ENCODE data around the gene RALGPS1.
"Not testable (repeated sequence)": the region's sequence is repeated elsewhere in the genome, so short reads cannot be mapped to it uniquely, and the experiment has no call there.

RALGPS1 gene

GRCh38 chr9:127140181-127140580 is 225.6 kb downstream of the RALGPS1 start:
- DNase-seq: no peak

DNA sequence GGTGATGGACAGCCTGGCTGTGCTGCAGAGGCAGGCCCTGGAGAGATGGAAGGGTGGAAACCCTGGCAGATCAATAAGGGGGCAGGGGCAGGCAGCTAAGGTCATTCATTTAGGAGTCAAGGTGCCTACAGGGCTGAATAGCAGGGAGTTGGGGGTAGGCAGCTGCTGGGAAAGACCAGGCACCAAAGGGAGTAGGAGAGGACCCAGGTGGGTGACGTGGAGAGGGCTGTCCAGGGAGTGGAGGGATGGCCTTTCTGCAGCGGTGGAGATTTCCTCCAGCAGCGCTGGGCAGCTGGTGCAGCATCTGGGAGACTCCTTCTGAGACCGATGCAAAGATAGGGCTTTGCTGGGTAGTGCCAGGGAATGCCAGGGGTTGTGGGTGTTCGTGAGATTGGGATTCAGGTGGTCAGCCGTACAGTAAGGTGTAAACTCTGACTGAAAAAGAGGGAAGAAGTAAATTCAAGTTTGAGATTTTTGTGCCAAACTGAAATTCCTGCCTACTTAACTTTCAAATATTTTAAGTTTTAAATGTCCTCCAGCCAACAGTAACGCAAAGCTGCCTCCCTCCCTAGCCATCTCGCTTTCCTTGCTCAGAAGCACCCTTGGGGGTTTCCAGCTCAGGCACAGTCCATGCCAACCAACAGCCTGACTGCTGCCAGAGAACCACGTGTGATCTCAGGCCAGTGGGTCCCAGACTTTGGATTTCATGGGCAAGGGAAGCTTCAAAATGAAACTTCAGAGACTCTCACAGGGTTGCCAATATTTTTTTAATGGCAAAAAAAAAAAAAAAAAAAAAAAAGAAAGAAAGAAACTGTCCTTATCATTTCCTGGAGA is 226.5 kb downstream of the RALGPS1 start:
- DNase-seq: no peak

- no peak for DNase-seq
These were observed 227.7 kb downstream of the RALGPS1 start for GRCh38 chr9:127142291-127142690.

GRCh38 chr9:127142931-127143464 is 228.4 kb downstream of the RALGPS1 start:
- no peak for DNase-seq

GRCh38 chr9:127143920-127144465 is 229.4 kb downstream of the RALGPS1 start:
- DNase-seq: no peak

DNA sequence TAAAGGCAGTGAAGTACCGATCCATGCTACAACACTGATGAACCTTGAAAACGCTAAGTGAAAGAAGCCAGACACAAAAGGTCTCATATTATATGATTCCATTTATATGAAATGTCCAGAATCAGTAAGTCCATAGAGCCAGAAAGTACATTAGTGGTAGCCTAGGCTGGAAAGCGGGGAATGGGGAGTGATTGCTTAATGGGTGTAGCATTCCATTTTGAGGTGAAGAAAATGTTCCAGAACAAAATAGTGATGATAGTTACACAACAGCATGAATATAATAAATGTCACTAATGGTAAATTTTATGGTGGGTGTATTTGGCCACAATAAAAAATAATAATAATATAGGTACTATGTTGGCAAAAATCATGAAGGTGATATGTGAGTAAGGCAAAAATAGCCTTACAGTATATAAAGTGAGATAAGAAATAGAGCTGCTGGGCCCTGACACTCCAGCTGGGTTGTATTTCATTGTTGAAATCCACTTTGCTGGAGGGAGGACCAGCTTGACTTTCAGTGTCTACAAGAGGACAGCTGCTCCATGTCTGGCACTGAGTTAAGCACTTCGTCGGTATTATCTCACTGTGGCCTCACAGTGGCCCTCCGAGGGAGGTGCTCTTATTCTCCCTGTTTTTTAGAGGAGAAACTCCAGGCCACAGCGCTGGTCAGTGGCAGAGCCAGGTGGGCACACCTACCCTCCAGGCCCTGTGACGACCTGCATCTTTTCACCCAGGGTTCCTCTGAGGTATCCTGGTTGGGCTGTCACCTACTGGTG is 230.3 kb downstream of the RALGPS1 start:
- DNase-seq: no peak

- not testable (repeated sequence) for DNase-seq
These were observed 232.3 kb downstream of the RALGPS1 start for GRCh38 chr9:127146841-127147240.

DNA sequence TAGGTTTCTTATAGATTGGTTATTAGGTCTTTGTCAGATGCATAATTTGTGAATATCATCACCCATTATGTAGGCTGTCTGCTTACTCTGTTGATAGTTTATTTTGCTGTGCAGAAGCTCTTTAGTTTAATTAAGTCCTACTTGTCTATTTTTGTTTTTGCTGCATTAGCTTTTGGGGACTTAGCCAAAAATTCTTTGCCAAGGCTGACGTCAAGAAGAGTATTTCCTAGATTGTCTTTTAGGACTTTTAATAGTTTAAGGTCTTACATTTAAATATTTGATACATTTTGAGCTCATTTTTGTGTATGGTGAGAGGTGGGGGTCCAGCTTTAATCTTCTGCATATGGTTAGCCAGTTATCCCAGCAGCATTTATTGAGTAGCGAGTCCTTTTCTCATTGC is 232.7 kb downstream of the RALGPS1 start:
- no peak for DNase-seq

- no peak for DNase-seq
These were observed 233.4 kb downstream of the RALGPS1 start for GRCh38 chr9:127148014-127148413.

- no peak for DNase-seq
These were observed 234.4 kb downstream of the RALGPS1 start for GRCh38 chr9:127149010-127149409.

GRCh38 chr9:127149463-127150390 is 235.1 kb downstream of the RALGPS1 start:
- DNase-seq: no peak

DNA sequence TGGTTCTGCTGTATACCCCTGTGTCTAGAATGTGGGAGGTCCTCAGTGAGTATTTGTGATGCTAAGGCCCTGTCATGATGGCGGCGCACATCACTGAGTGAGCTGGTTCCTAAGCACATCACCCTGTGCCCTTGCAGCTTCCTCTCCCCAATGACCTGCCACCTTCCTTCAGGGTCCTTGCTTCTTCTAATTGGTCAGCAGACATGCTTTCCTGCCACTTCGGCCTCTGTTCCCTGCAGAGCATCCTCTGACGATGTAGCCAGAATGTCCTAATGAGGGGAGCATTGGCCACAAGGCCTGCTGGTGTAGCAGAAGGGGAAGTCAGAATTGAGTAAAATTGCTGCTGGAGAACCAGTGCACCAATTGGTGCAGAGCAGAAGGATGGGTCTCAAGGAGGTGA is 238.9 kb downstream of the RALGPS1 start:
- DNase-seq: no peak

DNA sequence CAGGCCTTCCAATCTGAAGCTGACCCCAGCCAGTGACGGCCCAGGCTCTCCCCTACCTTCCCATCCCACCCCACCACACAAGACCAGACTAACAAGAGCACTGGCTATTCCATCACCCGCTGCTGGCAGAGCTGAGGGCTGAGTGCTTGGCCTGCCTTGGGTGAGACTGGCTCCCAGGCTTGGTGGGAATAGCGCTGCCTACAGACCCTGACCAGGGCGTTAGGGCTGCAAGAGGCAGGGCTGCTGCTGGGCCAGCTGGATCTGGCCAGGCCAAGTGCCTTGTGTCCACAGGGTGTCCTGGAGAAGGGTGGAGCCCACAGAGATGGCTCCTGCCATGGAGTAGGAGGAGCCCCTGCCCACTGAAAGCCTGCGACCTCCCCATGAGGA is 239.4 kb downstream of the RALGPS1 start:
- no peak for DNase-seq

DNA sequence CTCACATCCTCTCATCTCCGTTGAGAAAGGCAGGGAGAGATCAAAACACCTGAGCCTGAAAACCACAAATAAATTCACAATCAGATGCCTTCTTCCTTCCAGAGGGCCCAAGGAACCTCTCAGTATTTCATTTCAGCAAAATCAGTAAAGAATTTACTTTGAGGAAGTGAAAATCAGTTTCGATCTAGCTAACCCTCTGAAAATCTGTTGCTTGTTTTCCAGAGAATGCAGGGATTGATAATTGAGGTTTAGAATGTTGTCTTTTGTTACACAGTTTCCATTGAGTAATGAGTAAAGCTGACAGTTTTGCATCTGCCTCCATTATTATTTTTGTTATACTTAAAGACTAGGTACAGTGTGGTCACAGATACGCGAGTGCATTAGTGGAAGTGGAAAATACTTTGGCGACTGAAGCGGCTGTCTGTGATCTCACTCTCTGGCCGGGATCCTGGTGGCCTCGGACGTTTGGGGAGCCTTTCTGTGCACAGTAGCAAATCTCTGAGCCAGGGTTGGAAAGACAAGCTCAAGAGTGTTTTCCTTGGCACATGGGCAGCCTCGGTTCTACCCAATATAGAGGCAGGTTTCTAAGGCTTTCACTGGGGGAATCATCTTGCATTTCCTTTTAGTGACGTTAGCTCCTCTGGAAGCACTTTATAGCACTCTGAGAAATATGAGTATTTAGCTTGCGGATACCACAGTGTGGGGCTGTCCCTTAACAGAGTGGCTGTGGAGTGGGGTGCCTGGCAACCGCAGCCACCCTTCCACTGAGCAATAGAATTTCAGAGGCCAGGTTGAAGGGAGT is 240.0 kb downstream of the RALGPS1 start:
- DNase-seq: peak; percentile 35

- DNase-seq: no peak
These were observed 240.9 kb downstream of the RALGPS1 start for GRCh38 chr9:127155314-127155960.

DNA sequence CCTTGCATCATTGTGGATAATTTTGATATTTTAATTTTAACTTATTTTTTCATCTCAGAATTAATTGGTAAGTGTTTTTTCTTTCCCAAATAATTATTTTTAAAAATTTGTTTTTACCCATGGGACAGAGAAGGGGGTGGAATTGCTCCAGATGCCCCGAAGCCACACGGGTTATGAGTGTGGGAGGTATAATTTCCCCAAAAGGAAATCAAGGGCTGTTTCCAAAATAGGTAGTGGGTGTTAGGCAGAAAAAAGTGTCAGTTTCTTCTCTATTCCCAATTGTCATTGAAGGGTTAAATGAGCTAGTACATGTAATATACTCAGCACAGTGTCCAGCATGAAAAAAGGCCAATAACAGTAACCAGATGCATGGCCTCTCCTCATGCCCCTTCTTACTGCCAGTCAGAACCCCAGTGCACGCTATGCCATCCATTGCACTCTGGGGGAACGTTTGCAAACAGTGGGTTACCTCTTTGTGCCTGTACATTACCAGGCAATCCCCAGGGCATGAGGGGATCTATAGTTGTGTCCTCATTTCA is 244.3 kb downstream of the RALGPS1 start:
- DNase-seq: no peak

DNA sequence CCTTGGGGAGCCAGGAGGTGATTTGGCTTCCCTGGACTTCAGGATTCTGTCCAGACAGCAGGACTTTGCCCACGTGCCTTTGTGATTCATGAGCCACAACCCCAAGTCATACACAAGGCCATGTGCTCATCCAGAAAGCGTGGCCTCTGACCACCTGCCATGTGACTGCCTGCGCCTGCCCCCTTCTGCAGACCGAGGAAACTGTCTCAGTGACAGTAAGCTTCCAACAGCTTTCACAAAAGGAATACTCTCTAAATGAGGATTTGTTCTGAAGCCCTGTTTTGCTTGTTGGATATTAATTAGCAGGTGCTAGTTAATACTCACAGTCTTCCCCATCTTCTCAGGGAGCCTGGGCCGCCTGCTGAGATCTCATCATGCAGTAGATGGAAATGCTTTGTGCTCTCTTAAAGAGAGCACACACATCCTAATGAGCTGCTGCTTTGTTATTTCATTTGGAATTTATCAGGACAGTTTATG is 244.8 kb downstream of the RALGPS1 start:
- no peak for DNase-seq

- DNase-seq: no peak
These were observed 245.5 kb downstream of the RALGPS1 start for GRCh38 chr9:127159949-127160610.

DNA sequence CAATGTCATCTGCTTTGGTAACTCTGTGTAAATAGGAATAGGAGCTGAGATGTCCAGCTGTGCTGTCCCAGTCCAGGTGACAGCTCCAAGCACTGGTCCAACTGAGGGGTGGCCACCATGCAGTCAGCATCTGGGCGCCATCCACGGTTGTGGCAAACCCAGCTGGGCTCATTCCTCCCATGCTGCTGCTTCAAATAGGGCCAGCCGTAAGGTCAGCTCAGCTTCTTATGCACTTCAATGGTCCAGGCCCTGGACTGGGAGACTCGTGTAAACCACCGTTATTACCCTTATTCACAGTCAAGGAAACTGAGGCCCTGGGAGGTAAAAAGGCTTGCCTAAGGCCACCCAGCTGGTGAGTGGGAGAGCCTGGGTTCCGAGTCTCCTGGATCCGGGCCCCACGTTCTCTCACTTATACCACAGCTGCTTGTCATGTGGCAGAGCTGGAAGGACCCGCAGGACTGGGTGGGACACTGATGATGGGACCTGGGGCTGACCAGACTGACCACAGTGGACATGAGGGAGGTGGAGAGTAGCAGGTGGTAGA is 246.6 kb downstream of the RALGPS1 start:
- DNase-seq: no peak
